Panc1 (cell line): Measurements from ENCODE around the gene SRSF3. TPM values are rescaled to one million over a fixed set of nuclear protein-coding genes. Genes with fewer than 3 reads are reported as not detected.

Experiments
- ATAC-seq: fragments of 200-7000 bp; cut with Tn5 transposase; 2 replicates; pipeline ENCODE4 v1.9.1; 2020; ENCODE audit warnings: mild to moderate bottlenecking, moderate library complexity
- BruUV-seq: library from RNA; stranded (reverse); fragments of 400-500 nt; replicated peaks from 2 replicates; lab custom pipeline; 2021; lab: Mats Ljungman, UMichigan
- CTCF ChIA-PET: fragments of 300-600 bp; sonication (Branson Sonifier 250); formaldehyde crosslinking; loops from one replicate; lab custom pipeline; 2022; ENCODE audit warnings: antibody characterized with exemption; lab: Charles Lee
- POLR2A ChIA-PET: fragments of 300-600 bp; sonication (Branson Sonifier 250); formaldehyde crosslinking; loops from one replicate; lab custom pipeline; 2022; ENCODE audit warnings: antibody characterized with exemption; lab: Charles Lee
- DNase-seq: peaks from one replicate; pipeline ENCODE4 v3.0.0-alpha.2; 2010; ENCODE audit warnings: low read depth, low spot score
- H3K27ac ChIP-seq: 2 replicates; pipeline ENCODE4 v1.5.1; 2011; ENCODE audit warnings: mild to moderate bottlenecking, low read length, inconsistent platforms
- H3K27me3 ChIP-seq: fragments of 200-500 bp; sonication (Bioruptor generic); 2 replicates; pipeline ENCODE4 v1.6.0; 2014; ENCODE audit warnings: low read length, inconsistent platforms; ENCODE audit not compliant: control insufficient read depth, insufficient read depth
- H3K36me3 ChIP-seq: fragments of 200-500 bp; sonication (Bioruptor generic); 2 replicates; pipeline ENCODE4 v1.5.1; 2014; ENCODE audit warnings: inconsistent platforms, mild to moderate bottlenecking, low read length, moderate library complexity; ENCODE audit not compliant: control insufficient read depth, insufficient read depth
- H3K4me1 ChIP-seq: 2 replicates; pipeline ENCODE4 v1.5.1; 2011; ENCODE audit warnings: inconsistent platforms, mild to moderate bottlenecking, low read length, moderate library complexity; ENCODE audit not compliant: control insufficient read depth, insufficient read depth
- H3K4me3 ChIP-seq, 2 experiments: 2 replicates each; pipeline ENCODE4 v1.5.1; 2011 to 2012; ENCODE audit warnings: low read depth in 2 of 2, low read length in 2 of 2, mild to moderate bottlenecking in 2 of 2, inconsistent platforms in 1 of 2, moderate library complexity in 1 of 2
- H3K9me3 ChIP-seq: fragments of 200-500 bp; sonication (Bioruptor generic); 2 replicates; pipeline ENCODE4 v1.5.1; 2014; ENCODE audit warnings: low read depth, mild to moderate bottlenecking, inconsistent platforms, low read length, moderate library complexity; ENCODE audit not compliant: control insufficient read depth, insufficient read depth
- POLR2AphosphoS5 ChIP-seq: IDR thresholded peaks from 2 replicates; pipeline ENCODE4 v1.6.1; 2012; ENCODE audit warnings: mild to moderate bottlenecking, low read depth, low read length, moderate library complexity
- SIN3A ChIP-seq: IDR thresholded peaks from 2 replicates; pipeline ENCODE4 v1.6.1; 2012; ENCODE audit warnings: low read depth, mild to moderate bottlenecking, low read length, moderate library complexity, borderline replicate concordance; ENCODE audit not compliant: insufficient read depth
- TCF7L2 ChIP-seq: IDR thresholded peaks from 2 replicates; pipeline ENCODE4 v1.6.1; 2011; ENCODE audit warnings: mild to moderate bottlenecking, low read depth, low read length, inconsistent platforms
- in situ Hi-C: cut with HindIII; loops from 2 replicates; pipeline ENCODE4 v1.10.0; 2016; ENCODE audit warnings: low sequenced_read_pairs, low pct_unique_long_range_greater_than_20kb
- intact Hi-C: fragments of 100-400 bp; cut with micrococcal nuclease; formaldehyde crosslinking; loops from one replicate; pipeline ENCODE4 v1.10.0; 2022; ENCODE audit not compliant: unreplicated experiment
- total RNA-seq: library from RNA; stranded (reverse); gene quantifications from one replicate; pipeline ENCODE4 v1.2.1, GENCODE V29; 2021; ENCODE audit not compliant: unreplicated experiment
- TF ChIP-seq, protein P1 (sequence below): fragments of 450-650 bp; IDR thresholded peaks from 2 replicates; pipeline ENCODE4 v1.5.1; 2017; ENCODE audit warnings: mild to moderate bottlenecking
- TF ChIP-seq, protein P2 (sequence below), 2 experiments: IDR thresholded peaks; 2 replicates each; pipeline ENCODE4 v1.6.1; 2011 to 2012; ENCODE audit warnings: low read depth in 2 of 2, control low read depth in 1 of 2, low read length in 1 of 2, mild to moderate bottlenecking in 1 of 2, moderate library complexity in 1 of 2; ENCODE audit not compliant: insufficient read depth in 1 of 2

SRSF3 gene
- total RNA-seq, 1 experiment from 2014 or later, result 356 TPM

DNA sequence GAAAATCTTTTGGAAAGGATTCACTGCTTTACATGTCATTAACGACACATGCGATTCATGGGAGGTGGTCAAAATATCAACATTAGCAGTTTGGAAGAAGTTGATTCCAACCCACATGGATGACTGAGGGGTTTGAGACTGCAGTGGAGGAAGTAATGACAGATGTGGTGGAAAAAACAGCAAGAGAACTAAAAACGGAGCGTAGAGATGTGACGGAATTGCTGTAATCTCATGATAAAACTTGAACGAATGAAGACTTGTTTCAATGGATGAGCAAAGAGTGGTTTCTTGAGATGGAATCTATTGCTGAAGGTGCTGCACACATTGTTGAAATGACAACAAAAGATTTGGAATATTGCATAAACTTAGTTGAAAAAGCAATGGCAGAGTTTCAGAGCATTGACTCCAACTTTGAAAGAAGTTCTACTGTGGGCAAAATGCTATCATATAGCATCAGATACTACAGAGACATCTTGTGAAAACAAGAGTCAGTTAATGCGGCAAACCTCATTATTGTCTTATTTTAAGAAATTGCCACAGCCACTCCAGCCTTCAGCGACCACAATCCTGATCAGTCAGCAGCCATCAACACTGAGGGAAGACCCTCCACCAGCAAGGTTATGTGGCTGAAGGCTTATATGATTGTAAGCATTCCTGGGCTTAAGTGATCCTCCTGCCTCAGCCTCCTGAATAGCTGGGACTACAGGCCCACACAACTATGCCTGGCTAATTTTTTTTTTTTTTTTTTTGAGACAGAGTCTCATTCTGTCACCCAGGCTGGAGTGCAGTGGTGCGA lies 19.2 kb downstream of the SRSF3 start:
- no peaks in the 10 kb centered on the region for H3K27me3 ChIP-seq
- ATAC-seq (no peak), DNase-seq (no peak)
- H3K9me3 ChIP-seq, result no peaks in the 10 kb centered on the region
- no peak overlapping the region for H3K27ac ChIP-seq
- peaks cover 29% of the 10 kb centered on the region for H3K4me1 ChIP-seq
- ChIA-PET POLR2A (interaction anchor here (0.6 kb wide), 1 partner anchor 41 kb away, joined by 8 read pairs; no protein-coding TSS in a partner anchor), CTCF (no interaction called here)
- TF ChIP-seq POLR2AphosphoS5 (no peak; the same call in 1 of the 2 replicates), TCF7L2 (no peak), SIN3A (no peak)
- TF ChIP-seq, protein P1, sequence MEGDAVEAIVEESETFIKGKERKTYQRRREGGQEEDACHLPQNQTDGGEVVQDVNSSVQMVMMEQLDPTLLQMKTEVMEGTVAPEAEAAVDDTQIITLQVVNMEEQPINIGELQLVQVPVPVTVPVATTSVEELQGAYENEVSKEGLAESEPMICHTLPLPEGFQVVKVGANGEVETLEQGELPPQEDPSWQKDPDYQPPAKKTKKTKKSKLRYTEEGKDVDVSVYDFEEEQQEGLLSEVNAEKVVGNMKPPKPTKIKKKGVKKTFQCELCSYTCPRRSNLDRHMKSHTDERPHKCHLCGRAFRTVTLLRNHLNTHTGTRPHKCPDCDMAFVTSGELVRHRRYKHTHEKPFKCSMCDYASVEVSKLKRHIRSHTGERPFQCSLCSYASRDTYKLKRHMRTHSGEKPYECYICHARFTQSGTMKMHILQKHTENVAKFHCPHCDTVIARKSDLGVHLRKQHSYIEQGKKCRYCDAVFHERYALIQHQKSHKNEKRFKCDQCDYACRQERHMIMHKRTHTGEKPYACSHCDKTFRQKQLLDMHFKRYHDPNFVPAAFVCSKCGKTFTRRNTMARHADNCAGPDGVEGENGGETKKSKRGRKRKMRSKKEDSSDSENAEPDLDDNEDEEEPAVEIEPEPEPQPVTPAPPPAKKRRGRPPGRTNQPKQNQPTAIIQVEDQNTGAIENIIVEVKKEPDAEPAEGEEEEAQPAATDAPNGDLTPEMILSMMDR, result no peak
- TF ChIP-seq, protein P2, sequence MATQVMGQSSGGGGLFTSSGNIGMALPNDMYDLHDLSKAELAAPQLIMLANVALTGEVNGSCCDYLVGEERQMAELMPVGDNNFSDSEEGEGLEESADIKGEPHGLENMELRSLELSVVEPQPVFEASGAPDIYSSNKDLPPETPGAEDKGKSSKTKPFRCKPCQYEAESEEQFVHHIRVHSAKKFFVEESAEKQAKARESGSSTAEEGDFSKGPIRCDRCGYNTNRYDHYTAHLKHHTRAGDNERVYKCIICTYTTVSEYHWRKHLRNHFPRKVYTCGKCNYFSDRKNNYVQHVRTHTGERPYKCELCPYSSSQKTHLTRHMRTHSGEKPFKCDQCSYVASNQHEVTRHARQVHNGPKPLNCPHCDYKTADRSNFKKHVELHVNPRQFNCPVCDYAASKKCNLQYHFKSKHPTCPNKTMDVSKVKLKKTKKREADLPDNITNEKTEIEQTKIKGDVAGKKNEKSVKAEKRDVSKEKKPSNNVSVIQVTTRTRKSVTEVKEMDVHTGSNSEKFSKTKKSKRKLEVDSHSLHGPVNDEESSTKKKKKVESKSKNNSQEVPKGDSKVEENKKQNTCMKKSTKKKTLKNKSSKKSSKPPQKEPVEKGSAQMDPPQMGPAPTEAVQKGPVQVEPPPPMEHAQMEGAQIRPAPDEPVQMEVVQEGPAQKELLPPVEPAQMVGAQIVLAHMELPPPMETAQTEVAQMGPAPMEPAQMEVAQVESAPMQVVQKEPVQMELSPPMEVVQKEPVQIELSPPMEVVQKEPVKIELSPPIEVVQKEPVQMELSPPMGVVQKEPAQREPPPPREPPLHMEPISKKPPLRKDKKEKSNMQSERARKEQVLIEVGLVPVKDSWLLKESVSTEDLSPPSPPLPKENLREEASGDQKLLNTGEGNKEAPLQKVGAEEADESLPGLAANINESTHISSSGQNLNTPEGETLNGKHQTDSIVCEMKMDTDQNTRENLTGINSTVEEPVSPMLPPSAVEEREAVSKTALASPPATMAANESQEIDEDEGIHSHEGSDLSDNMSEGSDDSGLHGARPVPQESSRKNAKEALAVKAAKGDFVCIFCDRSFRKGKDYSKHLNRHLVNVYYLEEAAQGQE (IDR thresholded peaks at IDR 0.05; ENCODE audit: insufficient read depth in 1 of 2, low read depth in 2 of 2, low read length in 1 of 2), result no peak
- no peaks in the 10 kb centered on the region for H3K36me3 ChIP-seq
- in situ Hi-C loops (no loop called here), intact Hi-C loops (loop anchor here (10.0 kb wide), 1 partner anchor 231 kb away; no protein-coding TSS in a partner anchor)
- BruUV-seq, result no TSS peak
- H3K4me3 ChIP-seq, result no peak overlapping the region

DNA sequence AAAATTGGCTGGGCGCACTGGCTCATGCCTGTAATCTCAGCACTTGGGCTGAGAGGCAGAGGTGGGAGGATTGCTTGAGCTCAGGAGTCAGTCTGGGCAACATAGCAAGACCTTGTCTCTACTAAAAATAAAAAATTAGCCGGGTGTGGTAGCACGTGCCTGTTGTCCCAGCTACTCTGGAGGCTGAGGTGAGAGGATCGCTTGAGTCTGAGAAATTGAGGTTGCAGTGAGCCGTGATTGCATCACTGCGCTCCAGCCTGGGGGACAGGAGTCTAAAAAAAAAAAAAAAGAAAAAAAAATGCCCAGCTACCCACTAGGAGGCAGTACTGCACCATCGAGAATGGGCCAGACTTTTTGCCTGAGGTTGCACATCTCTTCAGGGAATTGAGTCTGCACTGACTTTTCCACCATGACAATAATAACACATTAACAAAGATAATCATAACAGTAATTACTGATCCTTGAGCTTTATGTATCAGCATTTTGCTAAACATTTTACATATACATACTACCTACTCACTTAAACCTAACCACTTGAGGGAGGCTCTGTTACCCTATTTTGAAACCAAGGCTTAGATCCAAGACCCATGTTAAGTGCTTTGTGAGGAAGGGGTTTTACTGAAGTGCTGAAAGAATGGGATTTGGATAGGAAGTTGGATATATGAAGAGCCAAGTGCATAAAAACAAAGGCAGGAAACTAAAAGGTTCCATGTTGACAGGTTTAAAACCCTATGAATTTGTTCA lies 21.0 kb downstream of the SRSF3 start:
- Histone ChIP-seq H3K9me3 (no peaks in the 10 kb centered on the region), H3K27me3 (no peaks in the 10 kb centered on the region), H3K4me3 (no peak overlapping the region), H3K27ac (peak overlapping the region; percentile 64; the same call in 1 of the 2 replicates), H3K4me1 (peaks cover 22% of the 10 kb centered on the region), H3K36me3 (no peaks in the 10 kb centered on the region)
- BruUV-seq, result no TSS peak
- intact Hi-C loops (loop anchor here (1.0 to 10.0 kb wide), 3 partner anchors 109 to 230 kb away; no protein-coding TSS in a partner anchor), in situ Hi-C loops (no loop called here)
- POLR2A ChIA-PET, result interaction anchor here (0.5 to 0.7 kb wide), 3 partner anchors 65 to 144 kb away, joined by 8 to 14 read pairs (median 13); no protein-coding TSS in a partner anchor
- TF ChIP-seq, protein P1, result peak; percentile 91
- no peak for TF ChIP-seq TCF7L2
- TF ChIP-seq POLR2AphosphoS5, result no peak
- DNase-seq (no peak), ATAC-seq (peak; percentile 54)
- CTCF ChIA-PET, result interaction anchor here (0.5 to 2.6 kb wide), 17 partner anchors 16 to 167 kb away, joined by 3 to 19 read pairs (median 6); no protein-coding TSS in a partner anchor
